NCI-H510A (cell line): ENCODE results near the gene ORMDL1.

Experiments used
- DNase-seq: peaks from one replicate; lab custom pipeline; 2025; lab: John Stamatoyannopoulos, UW

The ORMDL1 gene, protein sequence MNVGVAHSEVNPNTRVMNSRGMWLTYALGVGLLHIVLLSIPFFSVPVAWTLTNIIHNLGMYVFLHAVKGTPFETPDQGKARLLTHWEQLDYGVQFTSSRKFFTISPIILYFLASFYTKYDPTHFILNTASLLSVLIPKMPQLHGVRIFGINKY

DNA sequence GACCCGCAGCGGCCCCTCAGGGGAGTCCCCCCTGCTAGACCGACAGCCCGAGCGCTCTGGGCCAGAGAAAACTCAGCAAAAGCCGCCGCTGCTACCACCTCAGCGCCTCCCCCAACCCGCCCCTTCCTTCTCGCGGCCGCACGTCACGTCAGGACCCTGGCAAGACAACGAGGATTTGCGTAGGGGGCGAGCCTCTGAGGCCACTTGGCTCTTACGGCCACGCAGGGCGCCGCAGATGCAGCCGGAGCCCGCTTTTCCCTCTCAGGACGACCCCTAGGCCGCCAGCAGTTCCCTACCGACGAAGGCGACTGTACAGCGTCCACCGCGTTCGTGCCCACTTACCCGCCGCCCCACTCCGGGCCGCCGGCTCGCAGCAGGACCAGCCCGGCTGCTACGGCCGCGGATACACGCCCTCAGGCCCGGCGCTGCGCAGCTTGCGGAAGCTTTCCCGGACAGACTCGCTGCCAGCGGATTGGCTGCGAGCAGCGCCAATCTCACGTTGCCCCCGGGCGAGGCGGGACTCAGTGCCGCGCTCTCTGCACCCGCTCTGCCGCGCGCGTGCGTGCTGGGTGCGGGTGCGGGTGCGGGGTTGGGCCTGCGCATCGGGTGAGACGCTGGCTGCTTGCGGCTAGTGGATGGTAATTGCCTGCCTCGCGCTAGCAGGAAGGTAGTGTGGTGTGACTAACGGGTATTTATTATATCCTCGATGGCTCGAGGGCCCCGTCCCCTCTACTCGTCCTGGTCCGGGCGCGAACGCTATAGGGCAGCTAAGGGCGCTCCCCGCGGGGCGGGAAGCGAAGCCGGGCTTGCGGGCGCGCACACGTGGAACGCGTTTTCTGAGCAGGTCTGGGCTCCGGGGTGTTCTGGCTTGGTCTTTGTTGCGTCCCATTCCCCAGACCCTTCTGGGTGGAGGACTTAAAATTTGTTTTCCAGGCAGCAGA lies at the start of gene ORMDL1, which contains the start of gene PMS1:
Gene ORMDL1 (minus strand): TSS at position 413 of the 941 bp plus-strand sequence. CDS start 1,744 bp downstream, outside the sequence.
Gene PMS1 (plus strand): TSS at position 524 of the 941 bp plus-strand sequence. CDS start 7,360 bp downstream, outside the sequence.
- peak; percentile 92 for DNase-seq

GRCh38 chr2:189830510-189830909 lies 46.4 kb upstream of the ORMDL1 start:
- DNase-seq, result peak; percentile 56

DNA sequence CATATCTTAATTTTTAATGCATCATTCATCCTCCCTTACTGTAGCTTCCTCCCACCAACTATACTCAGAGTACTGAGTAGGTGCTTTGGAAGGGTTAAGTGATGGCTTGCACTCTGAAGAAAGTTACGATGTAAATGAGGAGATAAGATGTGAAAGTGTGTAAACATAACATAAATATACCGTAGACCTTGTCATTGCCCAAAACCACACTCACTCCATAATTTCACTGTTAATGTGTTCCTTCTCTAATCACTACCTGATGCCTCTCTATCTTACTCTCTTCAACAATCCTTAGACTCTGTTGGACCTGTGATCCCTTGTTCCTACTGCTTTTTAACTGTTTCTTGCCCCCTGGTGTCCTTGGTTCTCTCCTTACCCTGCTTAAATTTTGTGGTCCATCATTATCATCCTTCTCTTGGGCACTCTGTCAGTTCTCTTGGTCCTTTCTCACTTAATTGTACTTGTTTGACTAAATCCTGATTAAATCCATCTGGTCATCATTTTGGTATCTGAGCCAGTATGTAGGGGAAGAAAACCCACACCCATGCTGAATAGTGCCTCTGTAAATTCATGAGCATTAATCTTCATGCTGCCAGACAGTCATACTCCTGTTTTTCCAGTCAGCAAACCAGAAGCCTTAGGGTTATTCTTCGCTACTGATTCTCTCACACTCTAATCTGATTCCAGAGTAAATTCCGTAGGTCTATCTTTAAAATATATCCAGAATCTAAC lies 45.1 kb upstream of the ORMDL1 start:
- no peak for DNase-seq

GRCh38 chr2:189826039-189826438 lies 41.9 kb upstream of the ORMDL1 start:
- no peak for DNase-seq

DNA sequence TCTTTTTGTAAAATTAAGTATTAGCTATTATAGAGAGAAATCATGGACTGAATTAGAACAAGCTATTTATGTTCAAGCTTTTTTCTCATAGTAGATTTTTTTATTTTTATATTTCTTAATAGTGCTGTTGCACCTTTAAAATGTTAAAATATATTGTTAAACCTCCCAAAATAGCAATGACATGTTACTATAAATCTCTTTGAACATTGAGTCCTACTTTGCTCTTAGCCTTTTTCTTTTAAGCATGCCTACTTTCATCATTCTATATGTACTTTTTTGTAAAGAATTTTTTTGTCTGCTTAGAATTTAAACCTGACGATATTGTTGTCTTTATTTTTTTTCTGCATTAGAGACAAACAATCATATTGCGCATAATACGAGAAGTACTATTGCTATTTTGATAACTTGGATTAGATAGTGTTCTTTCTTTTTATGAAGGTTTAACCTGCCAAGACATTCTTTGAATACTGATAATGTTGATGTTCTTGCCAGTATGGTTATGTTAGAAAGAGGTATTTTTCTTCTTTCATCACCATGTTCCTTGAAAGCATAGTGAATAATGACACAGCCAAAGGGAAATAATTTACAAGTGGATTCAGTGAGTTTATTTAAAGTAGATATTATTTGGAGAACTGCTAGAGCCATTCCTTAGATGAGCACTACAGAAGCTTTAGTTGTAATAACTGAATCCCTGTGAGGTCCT lies 40.7 kb upstream of the ORMDL1 start:
- DNase-seq, result no peak

DNA sequence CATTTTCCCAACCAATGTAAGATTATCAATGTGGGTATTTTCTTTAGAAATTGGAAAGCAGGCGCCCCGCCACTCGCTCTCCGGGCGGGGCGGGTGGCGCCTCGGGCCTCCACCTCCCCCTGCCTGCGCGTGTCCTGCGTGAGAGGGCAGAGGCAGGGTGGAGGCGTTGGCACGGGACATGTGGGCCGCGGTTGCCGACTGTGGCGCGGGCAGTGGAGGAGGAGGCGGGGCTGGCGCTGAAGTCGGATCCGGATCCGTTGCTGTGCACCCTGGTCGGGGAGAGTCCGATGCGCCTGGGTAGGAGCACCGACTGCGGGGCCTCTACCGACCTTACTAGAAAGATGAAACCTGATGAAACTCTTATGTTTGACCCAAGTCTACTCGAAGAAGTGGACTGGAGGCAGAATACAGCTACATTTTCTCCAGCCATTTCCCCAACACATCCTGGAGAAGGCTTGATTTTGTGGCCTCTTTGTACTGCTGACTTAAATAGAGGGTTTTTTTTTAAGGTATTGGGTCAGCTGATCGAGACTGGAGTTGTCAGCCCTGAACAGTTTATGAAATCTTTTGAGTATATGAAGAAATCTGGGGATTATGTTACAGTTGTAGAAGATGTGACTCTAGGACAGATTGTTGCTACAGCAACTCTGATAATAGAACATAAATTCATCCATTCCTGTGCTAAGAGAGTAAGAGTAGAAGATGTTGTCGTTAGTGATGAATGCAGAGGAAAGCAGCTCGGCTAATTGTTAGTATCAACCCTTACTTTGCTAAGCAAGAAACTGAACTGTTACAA lies 38.0 kb upstream of the ORMDL1 start:
- no peak for DNase-seq

GRCh38 chr2:189819297-189819704 lies 35.2 kb upstream of the ORMDL1 start:
- DNase-seq, result no peak

DNA sequence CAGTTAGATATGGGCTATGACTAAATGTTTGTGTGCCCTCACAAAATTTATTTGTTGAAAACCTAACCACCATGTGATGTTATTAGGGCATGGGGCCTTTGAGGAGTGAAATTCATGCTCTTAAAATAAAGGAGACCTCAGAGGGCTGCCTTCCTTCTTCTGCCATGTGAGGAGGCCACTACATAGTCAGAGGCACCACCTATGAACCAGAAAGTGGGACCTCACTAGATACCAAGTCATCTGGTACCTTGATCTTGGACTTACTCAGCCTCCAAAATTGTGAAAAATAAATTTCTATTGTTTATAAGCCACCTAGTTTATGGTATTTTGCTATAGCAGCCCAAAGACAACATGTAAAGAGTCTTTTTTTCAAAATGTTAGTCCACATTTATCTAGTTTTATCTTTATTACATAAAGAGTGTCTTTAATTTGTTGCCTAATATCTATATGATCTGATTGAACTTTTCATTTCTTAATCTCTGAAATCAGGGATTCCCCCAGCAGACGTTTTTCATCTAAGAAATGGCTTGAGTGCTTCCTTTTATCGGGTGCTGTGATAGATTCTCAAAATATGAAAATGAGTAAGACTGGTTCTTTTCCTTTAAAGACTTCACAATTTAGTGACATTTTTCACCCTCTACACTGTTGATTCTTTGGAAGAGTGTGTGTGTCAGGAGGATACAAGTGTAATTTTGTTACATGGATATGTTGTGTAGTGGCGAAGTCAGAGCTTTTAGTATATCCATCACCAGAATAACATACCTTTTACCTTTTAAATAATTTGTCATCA lies 34.3 kb upstream of the ORMDL1 start:
- no peak for DNase-seq

- DNase-seq, result no peak
These were observed 19.3 kb upstream of the ORMDL1 start for GRCh38 chr2:189803431-189803830.

DNA sequence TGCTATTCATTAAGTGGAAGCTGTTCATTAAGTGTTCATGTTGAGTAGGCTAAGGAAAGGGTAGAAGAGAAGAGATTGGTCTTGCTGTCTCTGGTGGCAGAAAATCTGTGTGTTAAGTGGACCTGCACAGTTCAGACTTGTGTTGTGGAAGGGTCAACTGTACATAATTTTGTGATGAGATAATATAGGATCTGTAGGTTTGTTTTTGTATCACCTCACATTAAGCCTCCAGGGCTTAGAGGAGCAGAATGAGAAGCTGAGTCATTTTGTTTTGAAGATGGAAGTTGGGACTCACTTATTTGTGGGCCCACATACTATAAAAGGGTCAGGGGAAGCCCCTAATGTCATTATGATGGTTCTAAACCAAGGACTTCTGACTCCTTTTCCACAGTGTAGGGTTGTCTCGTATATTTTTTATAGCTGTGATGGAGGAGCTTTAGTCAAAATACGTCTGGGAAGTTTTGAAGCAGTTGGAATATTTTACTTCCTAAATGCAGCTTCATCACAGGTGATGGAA lies 18.3 kb upstream of the ORMDL1 start:
- no peak for DNase-seq

DNA sequence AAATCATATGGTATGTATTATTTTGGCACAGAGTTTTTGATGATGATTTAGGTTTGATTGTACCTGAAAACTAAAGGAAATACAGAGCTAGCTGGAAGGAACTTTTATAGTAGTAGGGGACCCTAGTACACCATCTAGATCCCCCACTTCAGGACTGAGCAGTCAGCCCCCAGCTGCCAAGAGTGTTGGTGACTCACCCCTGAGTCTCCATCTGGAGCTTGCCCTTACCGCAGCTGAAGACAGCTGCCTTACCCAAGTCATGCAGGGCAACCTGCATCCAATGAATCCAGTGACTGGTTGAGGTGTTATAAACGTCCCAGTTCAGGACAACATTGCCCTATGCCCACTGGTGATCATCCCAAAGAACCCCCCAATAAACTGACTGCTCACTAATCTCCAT lies 15.4 kb upstream of the ORMDL1 start:
- no peak for DNase-seq

GRCh38 chr2:189799030-189799331 lies 14.8 kb upstream of the ORMDL1 start:
- DNase-seq, result no peak

- no peak for DNase-seq
These were observed 14.3 kb upstream of the ORMDL1 start for GRCh38 chr2:189798312-189799029.

- DNase-seq, result no peak
These were observed 13.8 kb upstream of the ORMDL1 start for GRCh38 chr2:189797902-189798301.

GRCh38 chr2:189794310-189794709 lies 10.2 kb upstream of the ORMDL1 start:
- DNase-seq, result no peak

DNA sequence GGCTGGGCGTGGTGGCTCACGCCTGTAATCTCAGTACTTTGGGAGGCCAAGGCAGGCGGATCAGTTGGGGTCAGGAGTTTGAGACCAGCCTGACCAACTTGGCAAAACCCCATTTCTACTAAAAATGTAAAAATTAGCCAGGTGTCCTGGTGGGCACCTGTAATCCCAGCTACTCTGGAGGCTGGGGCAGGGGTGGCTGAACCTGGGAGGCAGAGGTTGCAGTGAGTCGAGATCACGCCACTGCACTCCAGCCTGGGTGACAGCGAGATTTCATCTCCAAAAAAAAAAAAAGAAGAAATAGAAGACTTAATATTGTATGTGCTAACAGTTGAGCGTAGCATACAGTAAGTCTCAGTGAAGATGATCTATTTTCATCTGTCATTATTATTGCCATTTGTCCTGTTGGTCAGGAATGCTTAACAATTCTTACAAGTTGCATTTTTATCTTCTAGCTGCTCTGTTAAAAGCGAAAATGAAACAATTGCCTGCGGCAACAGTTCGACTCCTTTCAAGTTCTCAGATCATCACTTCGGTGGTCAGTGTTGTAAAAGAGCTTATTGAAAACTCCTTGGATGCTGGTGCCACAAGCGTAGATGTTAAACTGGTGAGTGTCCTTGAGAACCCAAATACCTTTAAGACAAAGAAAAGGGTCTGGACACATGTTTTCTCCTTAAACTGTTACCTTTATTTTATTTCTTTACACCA lies 7.4 kb upstream of the ORMDL1 start:
- DNase-seq, result no peak

- DNase-seq, result no peak
These were observed 650 bp downstream of the ORMDL1 start for GRCh38 chr2:189783451-189783926.

DNA sequence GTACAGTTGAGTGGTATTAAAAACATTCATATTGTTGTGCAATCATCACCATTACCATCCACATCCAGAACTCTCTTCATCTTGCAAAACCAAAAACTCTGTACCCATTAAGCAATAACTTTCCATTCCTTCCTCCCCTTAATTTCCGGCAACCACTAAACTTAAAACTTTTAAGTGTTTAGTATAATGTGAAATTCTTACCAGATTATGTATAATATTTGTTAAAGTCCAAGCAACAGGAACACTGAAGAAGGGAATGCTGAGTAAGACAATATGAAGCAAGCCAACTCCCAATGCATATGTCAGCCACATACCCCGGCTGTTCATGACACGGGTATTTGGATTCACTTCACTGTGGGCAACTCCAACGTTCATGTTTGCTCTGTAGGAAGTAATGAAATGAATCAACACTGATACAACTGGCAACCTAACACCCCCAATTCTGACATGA lies 1.9 kb downstream of the ORMDL1 start:
- DNase-seq, result no peak

GRCh38 chr2:189772212-189772611 lies 11.9 kb downstream of the ORMDL1 start:
- no peak for DNase-seq
